Lower leg skin (tissue), 4 donors: ENCODE results near the gene ASIC2. TPM values are rescaled to one million over a fixed set of nuclear protein-coding genes. Genes with fewer than 3 reads are reported as not detected.
A peak's percentile ranks its signal among the peaks of the same experiment; 100 is the strongest.

Experiments
- DNase-seq, 2 donors: peaks; one replicate each; pipeline ENCODE4 v3.0.0-alpha.2; 2019; ENCODE audit warnings: low spot score in 2 of 2
- H3K4me3 ChIP-seq: fragments of 200-600 bp; sonication (generic); 2 replicates; pipeline ENCODE4 v1.5.1; 2017; ENCODE audit warnings: mild to moderate bottlenecking, low read depth; ENCODE audit not compliant: poor library complexity, severe bottlenecking
- POLR2A ChIP-seq, 2 donors: fragments of 450-650 bp; IDR thresholded peaks; one replicate each; pipeline ENCODE4 v1.6.1; 2016 to 2017; ENCODE audit warnings: antibody characterized with exemption in 2 of 2, mild to moderate bottlenecking in 1 of 2, moderate library complexity in 1 of 2
- WGBS, 2 donors: methylation state at CpG; one replicate each; pipeline ENCODE4 v1.1.5; 2018; 5-methylcytosine and 5-hydroxymethylcytosine counted together
- intact Hi-C: fragments of 100-400 bp; cut with DNase I; formaldehyde crosslinking; loops from one replicate; pipeline ENCODE4 v1.15.0; 2023; ENCODE audit warnings: low total_unique reads
- total RNA-seq, 4 donors: library from RNA; depleted of rRNA; stranded (reverse); fragments of >200 nt; gene quantifications; one replicate each; pipeline ENCODE4 v1.1.0, GENCODE V29; 2016
- TF ChIP-seq, protein P1 (sequence below), 3 donors: fragments of 450-650 bp; IDR thresholded peaks; one replicate each; pipeline ENCODE4 v1.5.1; 2016; ENCODE audit warnings: antibody characterized with exemption in 3 of 3, mild to moderate bottlenecking in 3 of 3, moderate library complexity in 2 of 3

ASIC2 gene
- total RNA-seq, 4 donors from 2014 or later = 0.21 TPM; not detected in 3

DNA sequence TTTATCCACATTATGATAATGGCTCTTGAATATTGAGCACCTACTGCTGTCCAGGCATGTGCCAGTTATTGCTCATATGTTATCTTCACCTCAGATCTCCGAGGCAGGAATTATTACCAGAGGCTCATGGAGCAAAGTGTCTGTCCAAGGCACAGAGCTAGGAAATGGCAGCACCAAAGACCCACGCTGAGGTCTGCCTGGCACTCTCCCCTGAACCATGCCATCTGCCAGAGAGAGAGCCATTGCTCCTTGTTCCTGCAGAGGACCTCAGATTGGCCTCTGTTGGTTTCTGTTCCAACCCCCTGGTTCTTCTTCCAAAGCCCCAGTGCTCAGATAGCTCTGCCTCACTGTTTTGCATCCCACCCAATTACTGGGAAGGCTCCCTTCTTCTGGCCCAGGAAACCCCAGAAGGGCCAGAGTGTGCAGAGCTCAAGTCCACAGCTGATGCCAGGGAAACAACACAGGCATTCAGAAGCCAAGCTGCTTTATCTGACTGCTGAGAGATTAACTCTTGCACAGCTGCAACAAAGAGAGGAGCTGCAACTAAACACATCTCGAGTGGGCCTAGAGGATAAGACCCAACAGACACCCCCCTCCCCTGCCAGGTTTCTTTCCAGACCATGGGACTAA is 5.9 kb downstream of the ASIC2 start:
- no peak for TF ChIP-seq POLR2A (IDR thresholded peaks at IDR 0.05)
- TF ChIP-seq, protein P1, sequence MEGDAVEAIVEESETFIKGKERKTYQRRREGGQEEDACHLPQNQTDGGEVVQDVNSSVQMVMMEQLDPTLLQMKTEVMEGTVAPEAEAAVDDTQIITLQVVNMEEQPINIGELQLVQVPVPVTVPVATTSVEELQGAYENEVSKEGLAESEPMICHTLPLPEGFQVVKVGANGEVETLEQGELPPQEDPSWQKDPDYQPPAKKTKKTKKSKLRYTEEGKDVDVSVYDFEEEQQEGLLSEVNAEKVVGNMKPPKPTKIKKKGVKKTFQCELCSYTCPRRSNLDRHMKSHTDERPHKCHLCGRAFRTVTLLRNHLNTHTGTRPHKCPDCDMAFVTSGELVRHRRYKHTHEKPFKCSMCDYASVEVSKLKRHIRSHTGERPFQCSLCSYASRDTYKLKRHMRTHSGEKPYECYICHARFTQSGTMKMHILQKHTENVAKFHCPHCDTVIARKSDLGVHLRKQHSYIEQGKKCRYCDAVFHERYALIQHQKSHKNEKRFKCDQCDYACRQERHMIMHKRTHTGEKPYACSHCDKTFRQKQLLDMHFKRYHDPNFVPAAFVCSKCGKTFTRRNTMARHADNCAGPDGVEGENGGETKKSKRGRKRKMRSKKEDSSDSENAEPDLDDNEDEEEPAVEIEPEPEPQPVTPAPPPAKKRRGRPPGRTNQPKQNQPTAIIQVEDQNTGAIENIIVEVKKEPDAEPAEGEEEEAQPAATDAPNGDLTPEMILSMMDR (IDR thresholded peaks at IDR 0.05) = no peak
- WGBS, 2 donors = 52 to 58% methylated on average over 3 of the region's 3 CpGs
- intact Hi-C loops = no loop called here
- H3K4me3 ChIP-seq = no peak overlapping the region
- DNase-seq = peak in 1 of 2 donors; percentile 45

DNA sequence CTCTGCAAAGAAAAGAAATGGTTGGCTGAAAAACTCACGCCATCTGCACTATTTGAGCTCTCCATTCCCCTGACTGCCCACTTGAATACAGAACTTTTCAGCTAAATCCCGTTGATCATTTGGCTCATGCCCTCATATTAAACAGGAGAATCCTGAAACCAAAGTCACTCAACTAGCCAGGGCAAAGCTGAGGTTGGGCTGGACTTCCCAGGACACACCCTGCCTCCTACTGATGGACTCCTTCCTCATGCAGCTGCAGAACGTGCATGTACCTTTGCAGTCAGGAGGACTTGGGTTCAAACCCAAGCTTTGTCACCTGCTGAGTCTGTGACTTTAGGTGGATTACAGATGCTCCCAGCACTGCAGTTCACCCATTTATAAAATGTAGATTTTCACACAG is 7.7 kb downstream of the ASIC2 start:
- intact Hi-C loops = no loop called here
- WGBS, 2 donors = 73% methylated on average over 3 of the region's 3 CpGs
- DNase-seq = peak in 1 of 2 donors; percentile 10
- H3K4me3 ChIP-seq = no peak overlapping the region
- no peak for TF ChIP-seq POLR2A (IDR thresholded peaks at IDR 0.05)
- TF ChIP-seq, protein P1 (IDR thresholded peaks at IDR 0.05) = no peak

DNA sequence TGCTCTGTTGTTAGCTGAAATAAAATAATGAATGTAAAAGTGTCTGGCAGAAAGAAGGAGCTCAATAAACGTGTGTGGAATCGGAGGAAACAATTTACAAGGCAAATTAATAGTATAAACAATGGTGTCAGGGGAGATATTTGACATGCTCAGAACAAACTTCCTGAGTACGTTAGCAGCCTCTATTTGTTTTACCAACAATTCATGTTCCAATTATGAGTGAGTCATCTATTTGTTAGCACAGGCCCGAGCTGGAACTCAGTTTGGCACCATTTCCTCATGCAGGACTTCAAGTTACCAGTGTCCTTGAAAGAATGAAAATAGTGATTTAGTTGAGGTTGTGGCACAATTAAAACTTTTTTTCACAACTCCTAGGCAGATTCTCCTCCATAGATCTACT is 9.1 kb downstream of the ASIC2 start:
- DNase-seq = peak in 1 of 2 donors; percentile 57
- H3K4me3 ChIP-seq = no peak overlapping the region
- TF ChIP-seq, protein P1 (IDR thresholded peaks at IDR 0.05) = no peak
- TF ChIP-seq POLR2A (IDR thresholded peaks at IDR 0.05) = no peak
- WGBS, 2 donors = 12 to 16% methylated on average over 4 of the region's 4 CpGs
- intact Hi-C loops = no loop called here

DNA sequence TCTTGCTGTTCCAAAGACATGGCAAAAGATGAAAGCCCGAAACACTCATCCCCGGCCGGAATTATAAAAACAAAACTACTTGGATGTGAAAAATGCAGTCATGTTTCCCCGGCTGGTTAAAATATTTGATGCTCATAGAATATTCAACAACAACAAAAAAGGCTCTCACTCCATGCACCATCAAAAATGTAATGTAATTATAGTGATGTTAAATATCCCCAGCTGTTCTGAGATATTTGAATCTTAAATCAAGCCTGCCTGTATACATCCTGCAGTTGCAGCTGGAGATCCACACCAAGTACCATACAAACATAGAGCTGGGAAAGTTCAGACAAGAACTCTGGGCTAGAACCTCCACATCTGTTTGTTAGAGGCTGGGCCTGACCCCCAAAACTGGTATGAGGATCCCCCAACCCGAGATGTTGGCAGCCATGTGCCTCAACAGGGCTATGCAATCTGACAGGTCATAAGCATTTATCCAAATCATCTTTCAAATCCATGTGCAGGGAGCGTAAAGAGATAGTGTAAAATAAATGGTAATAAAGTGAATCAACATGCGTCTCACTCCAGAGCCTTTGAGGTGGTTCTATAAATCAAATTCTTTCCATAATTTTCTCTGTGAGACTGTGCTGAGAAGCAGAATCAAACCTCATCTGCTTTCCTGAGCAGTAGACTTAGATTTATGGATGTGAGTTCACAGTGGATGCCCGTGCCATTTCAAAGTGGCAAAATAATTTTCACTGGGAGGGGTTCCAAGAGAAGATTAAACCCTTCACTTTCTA is 12.7 kb downstream of the ASIC2 start:
- no peak for DNase-seq
- intact Hi-C loops = no loop called here
- 78 to 82% methylated on average over 8 of the region's 8 CpGs for WGBS, 2 donors
- H3K4me3 ChIP-seq = no peak overlapping the region
- TF ChIP-seq, protein P1 (IDR thresholded peaks at IDR 0.05) = no peak
- TF ChIP-seq POLR2A (IDR thresholded peaks at IDR 0.05) = no peak

DNA sequence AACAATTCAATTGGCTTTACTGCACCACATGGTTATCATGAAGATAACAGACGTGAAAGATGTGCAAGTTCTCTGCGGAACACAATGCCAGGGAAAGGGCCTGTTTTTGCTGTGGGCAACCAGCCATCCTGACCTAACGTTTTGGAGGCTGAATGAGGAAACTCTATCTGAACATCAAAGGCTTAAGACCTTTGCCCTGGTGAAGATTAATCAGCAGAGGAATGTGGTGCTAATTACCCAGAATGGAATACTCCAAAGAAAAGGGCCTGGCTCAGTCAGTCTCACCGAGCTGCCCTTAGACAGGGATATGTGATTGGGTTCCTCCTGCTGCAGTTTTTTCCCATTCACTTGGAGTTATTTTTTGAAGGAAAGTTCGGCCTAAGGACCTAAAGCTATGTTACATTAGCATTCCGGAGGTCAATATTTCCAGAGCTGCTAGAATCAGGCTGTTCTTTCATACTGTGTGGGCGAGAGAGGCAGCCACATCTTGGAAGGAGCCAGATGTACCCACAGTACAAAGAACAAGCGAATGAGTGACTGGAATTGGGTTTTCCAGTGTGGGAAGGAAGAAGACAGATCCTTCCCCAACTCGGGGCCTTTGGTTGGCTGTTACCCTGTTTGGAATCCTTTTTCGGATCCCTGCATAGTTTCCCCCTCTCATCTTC is 15.5 kb downstream of the ASIC2 start:
- DNase-seq = no peak
- intact Hi-C loops = no loop called here
- WGBS, 2 donors = 62 to 63% methylated on average over 10 of the region's 10 CpGs
- no peak overlapping the region for H3K4me3 ChIP-seq
- no peak for TF ChIP-seq POLR2A (IDR thresholded peaks at IDR 0.05)
- TF ChIP-seq, protein P1 (IDR thresholded peaks at IDR 0.05) = no peak
